ENCODE measurements around the gene CLTCL1. TPM values are rescaled to one million over a fixed set of nuclear protein-coding genes. Genes with fewer than 3 reads are reported as not detected.

CLTCL1 gene
- total RNA-seq, 4 donors from 2014 or later = 111 to 311 (median 215) TPM

DNA sequence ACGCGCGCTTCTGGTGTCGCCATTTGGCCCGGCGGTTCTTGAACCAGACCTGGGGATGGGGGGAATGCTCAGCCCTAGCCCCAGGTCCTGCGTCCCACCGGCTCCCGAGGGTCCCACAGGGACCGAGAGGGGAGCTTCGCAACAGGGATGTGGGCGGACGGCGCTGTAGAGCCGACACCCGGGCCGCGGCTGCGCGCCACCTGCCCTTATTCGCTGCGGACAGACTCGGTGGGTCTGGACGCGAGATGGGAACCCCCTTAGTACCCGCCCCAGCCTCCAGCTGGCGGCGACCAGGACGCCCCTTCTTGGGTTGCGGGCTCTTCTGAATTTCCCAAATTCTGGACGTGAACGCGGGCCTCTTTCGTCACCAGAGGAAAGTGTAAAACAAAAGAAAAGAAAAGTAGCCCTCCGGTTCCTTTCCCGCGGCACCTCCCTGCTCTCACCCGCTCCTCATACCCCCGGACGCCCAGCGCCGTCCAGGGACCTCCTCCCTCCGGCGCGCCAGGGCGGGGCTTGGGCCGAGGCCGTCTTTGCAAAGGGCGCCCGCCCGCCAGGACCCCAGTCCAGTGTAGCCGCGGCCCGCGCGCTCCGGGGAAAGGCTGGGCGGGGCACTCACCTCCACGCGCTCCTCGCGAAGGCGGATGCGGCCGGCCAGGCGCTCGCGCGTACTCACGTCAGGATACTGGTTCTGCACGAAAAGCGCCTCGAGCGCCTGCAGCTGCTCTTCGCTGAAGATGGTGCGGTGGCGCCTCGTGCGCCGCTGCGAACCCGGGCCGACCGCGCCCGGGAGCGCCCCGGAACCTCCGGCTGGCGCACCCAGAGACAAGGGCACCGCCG, 142.3 kb downstream of the CLTCL1 start:
- H3K4me3 ChIP-seq = peak overlapping the region; percentile 17 to 47 (median 34)
- intact Hi-C loops (cut with DNase I; ENCODE audit: low total_unique reads) (no loop called here), in situ Hi-C loops (cut with MboI; ENCODE audit: low sequenced_read_pairs in 4 of 4) (loop anchor here in 1 of 4 donors (25.0 kb wide), 1 partner anchor 488 kb away; no protein-coding TSS in a partner anchor)
- DNase-seq (no peak), ATAC-seq (no peak)
- no peak for TF ChIP-seq POLR2A (IDR thresholded peaks at IDR 0.05)
- TF ChIP-seq, protein P1, sequence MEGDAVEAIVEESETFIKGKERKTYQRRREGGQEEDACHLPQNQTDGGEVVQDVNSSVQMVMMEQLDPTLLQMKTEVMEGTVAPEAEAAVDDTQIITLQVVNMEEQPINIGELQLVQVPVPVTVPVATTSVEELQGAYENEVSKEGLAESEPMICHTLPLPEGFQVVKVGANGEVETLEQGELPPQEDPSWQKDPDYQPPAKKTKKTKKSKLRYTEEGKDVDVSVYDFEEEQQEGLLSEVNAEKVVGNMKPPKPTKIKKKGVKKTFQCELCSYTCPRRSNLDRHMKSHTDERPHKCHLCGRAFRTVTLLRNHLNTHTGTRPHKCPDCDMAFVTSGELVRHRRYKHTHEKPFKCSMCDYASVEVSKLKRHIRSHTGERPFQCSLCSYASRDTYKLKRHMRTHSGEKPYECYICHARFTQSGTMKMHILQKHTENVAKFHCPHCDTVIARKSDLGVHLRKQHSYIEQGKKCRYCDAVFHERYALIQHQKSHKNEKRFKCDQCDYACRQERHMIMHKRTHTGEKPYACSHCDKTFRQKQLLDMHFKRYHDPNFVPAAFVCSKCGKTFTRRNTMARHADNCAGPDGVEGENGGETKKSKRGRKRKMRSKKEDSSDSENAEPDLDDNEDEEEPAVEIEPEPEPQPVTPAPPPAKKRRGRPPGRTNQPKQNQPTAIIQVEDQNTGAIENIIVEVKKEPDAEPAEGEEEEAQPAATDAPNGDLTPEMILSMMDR (IDR thresholded peaks at IDR 0.05 in 4 of 5, conservative IDR thresholded peaks at IDR 0.05 in 1 of 5) = no peak
- H3K27me3 ChIP-seq = peaks cover 46 to 52% (median 52%) of the 10 kb centered on the region in 3 donors
- no peaks in the 10 kb centered on the region for H3K36me3 ChIP-seq
- no peak overlapping the region for H3K27ac ChIP-seq
- peaks cover 0 to 6% of the 10 kb centered on the region in 2 donors for H3K4me1 ChIP-seq
- no peaks in the 10 kb centered on the region for H3K9me3 ChIP-seq

GRCh38 chr22:19148417-19149046, 143.0 kb downstream of the CLTCL1 start:
- Histone ChIP-seq H3K27me3 (peaks cover 44 to 47% (median 46%) of the 10 kb centered on the region in 3 donors), H3K27ac (no peak overlapping the region), H3K4me1 (peaks cover 5 to 11% of the 10 kb centered on the region in 2 donors), H3K9me3 (no peaks in the 10 kb centered on the region), H3K4me3 (peak overlapping the region in 3 of 4 donors; percentile 17 to 47 (median 28)), H3K36me3 (no peaks in the 10 kb centered on the region)
- TF ChIP-seq, protein P1 (IDR thresholded peaks at IDR 0.05 in 4 of 5, conservative IDR thresholded peaks at IDR 0.05 in 1 of 5) = no peak
- no peak for TF ChIP-seq POLR2A (IDR thresholded peaks at IDR 0.05)
- in situ Hi-C loops (cut with MboI; ENCODE audit: low sequenced_read_pairs in 4 of 4) = loop anchor here in 1 of 4 donors (25.0 kb wide), 1 partner anchor 489 kb away; no protein-coding TSS in a partner anchor
- intact Hi-C loops (cut with DNase I; ENCODE audit: low total_unique reads) = no loop called here
- no peak for ATAC-seq
- DNase-seq = no peak

DNA sequence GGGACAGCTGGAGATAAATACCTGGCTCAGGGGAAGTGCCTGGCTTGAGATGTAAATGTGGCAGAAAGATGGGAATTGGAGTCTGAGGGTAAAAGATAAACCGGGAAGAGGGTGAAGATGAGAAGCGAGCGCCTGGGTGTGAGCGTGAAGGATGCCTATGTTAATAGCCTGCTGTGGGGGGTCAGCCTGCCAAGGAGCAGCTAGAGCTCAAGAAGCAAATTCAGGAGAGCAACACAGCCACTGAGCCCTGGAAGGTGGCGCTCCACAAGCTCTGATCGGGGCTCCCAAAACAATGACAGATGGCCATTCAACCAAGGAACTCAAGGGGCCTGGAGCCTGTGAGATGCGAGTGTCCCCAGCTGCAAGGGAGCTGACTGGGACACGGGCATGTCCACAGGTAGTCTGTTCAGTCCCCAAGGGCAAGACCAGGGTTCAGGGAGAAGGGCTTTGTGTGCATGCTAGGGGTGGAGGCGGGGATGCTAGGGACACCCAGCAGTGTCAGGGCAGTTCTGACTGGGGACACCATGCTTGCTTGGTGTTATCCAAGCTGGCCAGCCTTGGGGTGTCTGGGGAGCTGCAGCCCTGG, 144.2 kb downstream of the CLTCL1 start:
- ATAC-seq (no peak), DNase-seq (no peak)
- TF ChIP-seq, protein P1 (IDR thresholded peaks at IDR 0.05 in 4 of 5, conservative IDR thresholded peaks at IDR 0.05 in 1 of 5) = no peak
- no peak for TF ChIP-seq POLR2A (IDR thresholded peaks at IDR 0.05)
- H3K4me3 ChIP-seq = no peak overlapping the region
- H3K27me3 ChIP-seq = peaks cover 34 to 37% (median 37%) of the 10 kb centered on the region in 3 donors
- intact Hi-C loops (cut with DNase I; ENCODE audit: low total_unique reads) = no loop called here
- no peaks in the 10 kb centered on the region for H3K9me3 ChIP-seq
- no peak overlapping the region for H3K27ac ChIP-seq
- in situ Hi-C loops (cut with MboI; ENCODE audit: low sequenced_read_pairs in 4 of 4) = loop anchor here in 1 of 4 donors (25.0 kb wide), 1 partner anchor 490 kb away; no protein-coding TSS in a partner anchor
- H3K36me3 ChIP-seq = peaks cover 0 to 6% of the 10 kb centered on the region in 2 donors
- peaks cover 8 to 14% of the 10 kb centered on the region in 2 donors for H3K4me1 ChIP-seq

DNA sequence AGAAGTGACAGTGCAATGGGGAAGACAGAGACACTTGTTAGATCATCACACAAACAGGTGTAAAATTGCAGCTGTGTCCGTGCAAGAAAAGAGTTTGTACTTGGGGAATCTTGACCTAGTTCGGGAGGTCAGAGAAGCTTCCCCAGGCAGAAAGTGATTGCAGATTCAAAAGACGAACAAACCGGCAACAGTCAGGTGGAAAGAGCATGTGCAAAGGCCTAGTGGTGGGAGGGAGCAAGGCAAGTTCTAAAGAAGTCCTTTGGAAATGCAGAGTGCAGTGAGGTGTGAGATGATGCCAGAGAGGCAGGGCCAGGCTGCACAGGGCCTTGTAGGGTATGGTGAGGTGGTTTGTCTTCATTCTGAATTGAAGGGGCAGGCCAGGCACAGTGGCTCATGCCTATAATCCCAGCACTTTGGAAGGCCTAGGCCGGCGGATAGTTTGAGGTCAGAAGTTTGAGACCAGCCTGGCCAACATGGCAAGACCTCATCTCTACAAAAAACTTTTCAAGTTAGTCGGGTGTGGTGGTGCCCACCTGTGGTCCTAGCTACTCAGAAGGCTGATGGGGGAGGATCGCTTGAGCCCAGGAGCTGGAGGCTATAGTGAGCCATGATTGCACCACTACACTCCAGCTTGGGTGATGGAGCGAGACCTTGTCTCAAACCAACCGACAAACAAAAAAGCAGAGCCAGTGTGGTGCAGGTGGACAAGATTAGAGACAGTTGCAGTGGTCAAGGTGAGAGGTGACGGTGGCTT, 145.1 kb downstream of the CLTCL1 start:
- Histone ChIP-seq H3K4me1 (peaks cover 8 to 14% of the 10 kb centered on the region in 2 donors), H3K27me3 (peaks cover 25 to 29% (median 28%) of the 10 kb centered on the region in 3 donors), H3K36me3 (peaks cover 0 to 15% of the 10 kb centered on the region in 2 donors), H3K4me3 (no peak overlapping the region), H3K27ac (no peak overlapping the region), H3K9me3 (no peaks in the 10 kb centered on the region)
- in situ Hi-C loops (cut with MboI; ENCODE audit: low sequenced_read_pairs in 4 of 4) = loop anchor here in 1 of 4 donors (25.0 kb wide), 1 partner anchor 491 kb away; no protein-coding TSS in a partner anchor
- intact Hi-C loops (cut with DNase I; ENCODE audit: low total_unique reads) = no loop called here
- TF ChIP-seq, protein P1 (IDR thresholded peaks at IDR 0.05 in 4 of 5, conservative IDR thresholded peaks at IDR 0.05 in 1 of 5) = no peak
- TF ChIP-seq POLR2A (IDR thresholded peaks at IDR 0.05) = no peak
- DNase-seq (no peak), ATAC-seq (no peak)

All from gastrocnemius medialis (tissue), 4 donors.